ENCODE measurements around the gene ITGB1. TPM values are rescaled to one million over a fixed set of nuclear protein-coding genes. Genes with fewer than 3 reads are reported as not detected.

Gene ITGB1
- total RNA-seq, 4 donors from 2014 or later: 70.5 to 323 (median 161) TPM

GRCh38 chr10:32946108-32946507, 11.9 kb downstream of the ITGB1 start:
- Histone ChIP-seq H3K27me3 (no peaks in the 10 kb centered on the region), H3K4me1 (peaks cover 17 to 93% (median 40%) of the 10 kb centered on the region in 3 donors), H3K4me3 (no peak overlapping the region), H3K9me3 (no peaks in the 10 kb centered on the region), H3K27ac (peak overlapping the region in 1 of 4 donors; percentile 25), H3K36me3 (no peaks in the 10 kb centered on the region)
- TF ChIP-seq POLR2A (IDR thresholded peaks at IDR 0.05): no peak
- no peak for TF ChIP-seq CTCF (IDR thresholded peaks at IDR 0.05)
- 44 to 86% methylated on average over 2 of the region's 2 CpGs for WGBS, 2 donors
- DNase-seq: no peak
- intact Hi-C loops (cut with DNase I): no loop called here

- Histone ChIP-seq H3K9me3 (no peaks in the 10 kb centered on the region), H3K4me1 (peaks cover 38 to 93% (median 53%) of the 10 kb centered on the region in 3 donors), H3K27ac (peak overlapping the region; percentile 5 to 54 (median 42)), H3K27me3 (no peaks in the 10 kb centered on the region), H3K36me3 (no peaks in the 10 kb centered on the region), H3K4me3 (no peak overlapping the region)
- intact Hi-C loops (cut with DNase I): no loop called here
- 73 to 78% methylated on average over 18 to 22 of the region's 24 CpGs for WGBS, 2 donors
- DNase-seq: no peak
- TF ChIP-seq CTCF (IDR thresholded peaks at IDR 0.05): no peak
- TF ChIP-seq POLR2A (IDR thresholded peaks at IDR 0.05): no peak
Observed at GRCh38 chr10:32943854-32944661, 14.0 kb downstream of the ITGB1 start.

- Histone ChIP-seq H3K4me3 (no peak overlapping the region), H3K9me3 (no peaks in the 10 kb centered on the region), H3K27me3 (no peaks in the 10 kb centered on the region), H3K4me1 (peaks cover 44 to 93% (median 60%) of the 10 kb centered on the region in 3 donors), H3K36me3 (no peaks in the 10 kb centered on the region), H3K27ac (peak overlapping the region in 2 of 4 donors; percentile 31 to 52)
- 53 to 77% methylated on average over 2 of the region's 2 CpGs for WGBS, 2 donors
- intact Hi-C loops (cut with DNase I): no loop called here
- DNase-seq: no peak
- no peak for TF ChIP-seq POLR2A (IDR thresholded peaks at IDR 0.05)
- TF ChIP-seq CTCF (IDR thresholded peaks at IDR 0.05): no peak
Observed at GRCh38 chr10:32943395-32943794, 14.6 kb downstream of the ITGB1 start.

- peaks cover 52 to 99% (median 67%) of the 10 kb centered on the region in 3 donors for H3K4me1 ChIP-seq
- intact Hi-C loops (cut with DNase I): no loop called here
- no peaks in the 10 kb centered on the region for H3K27me3 ChIP-seq
- H3K36me3 ChIP-seq: no peaks in the 10 kb centered on the region
- no peak for DNase-seq
- H3K27ac ChIP-seq: peak overlapping the region in 2 of 4 donors; percentile 76 to 86
- H3K9me3 ChIP-seq: no peaks in the 10 kb centered on the region
- WGBS, 2 donors: 39 to 82% methylated on average over 1 of the region's 1 CpG
- H3K4me3 ChIP-seq: no peak overlapping the region
- no peak for TF ChIP-seq CTCF (IDR thresholded peaks at IDR 0.05)
- no peak for TF ChIP-seq POLR2A (IDR thresholded peaks at IDR 0.05)
Observed at GRCh38 chr10:32942081-32942480, 15.9 kb downstream of the ITGB1 start.

GRCh38 chr10:32941357-32941756, 16.7 kb downstream of the ITGB1 start:
- Histone ChIP-seq H3K36me3 (no peaks in the 10 kb centered on the region), H3K9me3 (no peaks in the 10 kb centered on the region), H3K27ac (peak overlapping the region in 3 of 4 donors; percentile 31 to 86 (median 76)), H3K4me1 (peaks cover 52 to 97% (median 67%) of the 10 kb centered on the region in 3 donors), H3K4me3 (no peak overlapping the region), H3K27me3 (no peaks in the 10 kb centered on the region)
- 4 to 20% methylated on average over 2 of the region's 2 CpGs for WGBS, 2 donors
- DNase-seq: no peak
- TF ChIP-seq POLR2A (IDR thresholded peaks at IDR 0.05) (no peak), CTCF (IDR thresholded peaks at IDR 0.05) (no peak)
- intact Hi-C loops (cut with DNase I): no loop called here
